ENCODE data around the gene GAMT.

GAMT gene

DNA sequence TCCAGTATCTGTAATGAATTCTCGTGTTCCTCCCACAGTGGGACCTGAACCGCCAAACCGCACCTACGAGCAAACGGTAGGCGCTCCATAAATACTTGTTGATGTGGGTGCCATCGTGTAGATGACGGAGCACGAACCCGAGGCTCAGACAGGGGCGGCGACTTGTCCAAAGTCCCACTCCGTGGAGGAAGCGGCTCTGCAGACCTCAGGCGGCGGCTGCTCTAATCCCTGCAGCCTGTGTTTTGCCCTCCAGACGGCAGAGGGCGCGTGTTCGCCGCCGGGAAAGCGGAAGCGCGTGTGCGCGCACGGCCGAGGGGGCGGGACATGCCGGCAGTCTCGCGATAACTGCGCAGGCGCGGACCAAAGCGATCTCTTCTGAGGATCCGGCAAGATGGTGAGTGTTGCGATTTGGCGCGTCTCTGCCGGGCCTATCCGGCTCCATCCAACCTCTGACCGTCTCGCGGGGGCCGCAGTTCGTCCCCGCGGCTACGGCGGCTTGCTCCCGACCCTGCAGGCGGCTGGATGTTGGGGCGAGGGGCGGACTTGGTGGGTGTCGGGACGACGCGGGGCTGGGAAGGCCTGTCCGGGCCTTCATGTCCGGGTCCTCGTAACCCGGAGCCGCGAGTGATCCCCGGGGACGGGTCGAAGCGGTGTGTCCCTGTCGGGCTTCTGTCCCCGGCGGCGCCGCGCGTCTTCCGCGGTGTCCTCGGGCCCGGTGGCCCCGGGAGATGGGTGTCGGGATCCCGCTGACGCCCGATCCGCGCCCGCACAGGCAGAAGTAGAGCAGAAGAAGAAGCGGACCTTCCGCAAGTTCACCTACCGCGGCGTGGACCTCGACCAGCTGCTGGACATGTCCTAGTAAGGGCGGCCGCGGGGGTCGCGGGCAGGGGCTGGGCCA is 36.9 kb upstream of the GAMT start, which contains the start of gene RPS15:
Gene RPS15 (plus strand): TSS at position 362 of the 898 bp plus-strand sequence. CDS start 30 bp downstream, at position 392.
- no peaks in the 10 kb centered on the region for H3K27me3 Mint-ChIP-seq
- H3K9me3 Mint-ChIP-seq: no peaks in the 10 kb centered on the region
- H3K27ac Mint-ChIP-seq: peak within 1 kb of the TSS; percentile 100
- H3K4me3 Mint-ChIP-seq: peak within 1 kb of the TSS; percentile 99 to 100
- peaks cover 48% of the 10 kb centered on the region for H3K4me1 Mint-ChIP-seq
- ATAC-seq (peak; percentile 88), DNase-seq (peak; percentile 95 to 96)

- DNase-seq: no peak
- H3K9me3 Mint-ChIP-seq: no peaks in the 10 kb centered on the region
- H3K27me3 Mint-ChIP-seq: no peaks in the 10 kb centered on the region
- no peak for ATAC-seq
- no peak overlapping the region for H3K27ac Mint-ChIP-seq
- peak overlapping the region; percentile 99 to 100 for H3K4me3 Mint-ChIP-seq
- H3K4me1 Mint-ChIP-seq: peaks cover 44% of the 10 kb centered on the region
Measured at GRCh38 chr19:1437609-1438008, 36.3 kb upstream of the GAMT start.

DNA sequence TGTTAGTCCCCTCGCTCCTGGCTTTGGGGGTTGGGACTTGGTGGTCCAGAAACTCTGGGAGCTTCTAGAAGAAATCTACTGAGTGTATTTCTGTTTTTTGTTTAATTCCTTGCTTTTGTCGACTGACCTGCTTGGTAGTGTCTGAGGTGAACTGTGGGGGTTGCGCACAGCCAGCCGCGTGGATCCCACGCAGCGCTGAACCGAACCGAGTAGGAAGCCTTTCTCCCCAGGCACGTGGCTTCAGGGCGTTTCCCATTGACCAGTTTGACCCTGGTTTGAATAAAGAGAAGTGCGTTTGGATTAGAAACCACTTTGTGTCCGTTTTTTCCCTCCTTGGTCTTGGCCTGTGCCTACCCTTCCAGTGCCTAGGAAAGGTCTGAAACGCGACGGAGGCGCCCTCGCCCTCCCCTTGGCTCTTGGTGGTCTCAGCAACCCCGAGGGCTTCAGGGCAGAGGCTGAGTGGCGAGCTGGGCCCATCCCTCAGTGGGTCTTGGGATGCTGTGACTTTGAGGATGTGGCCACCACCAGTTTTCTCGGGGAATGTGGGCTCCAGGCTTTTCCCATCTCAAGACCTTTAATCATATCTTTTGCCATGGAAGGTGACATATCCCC is 34.1 kb upstream of the GAMT start:
- no peaks in the 10 kb centered on the region for H3K27me3 Mint-ChIP-seq
- H3K4me3 Mint-ChIP-seq: no peak overlapping the region

GRCh38 chr19:1434577-1435060 is 33.3 kb upstream of the GAMT start:
- H3K27me3 Mint-ChIP-seq: no peaks in the 10 kb centered on the region
- ATAC-seq (no peak), DNase-seq (no peak)
- H3K27ac Mint-ChIP-seq: no peak overlapping the region
- peaks cover 15% of the 10 kb centered on the region for H3K4me1 Mint-ChIP-seq
- H3K9me3 Mint-ChIP-seq: no peaks in the 10 kb centered on the region
- no peak overlapping the region for H3K4me3 Mint-ChIP-seq

More for the DNA sequence above, 34.1 kb upstream of the GAMT start:
- ATAC-seq (no peak), DNase-seq (no peak)
- Mint-ChIP-seq H3K4me1 (peaks cover 24% of the 10 kb centered on the region), H3K27ac (no peak overlapping the region), H3K9me3 (no peaks in the 10 kb centered on the region)

- Mint-ChIP-seq H3K27me3 (no peaks in the 10 kb centered on the region), H3K9me3 (no peaks in the 10 kb centered on the region)
- no peak for DNase-seq
Measured at GRCh38 chr19:1434040-1434366, 32.7 kb upstream of the GAMT start.

GRCh38 chr19:1433119-1434039 is 32.0 kb upstream of the GAMT start:
- H3K9me3 Mint-ChIP-seq: no peaks in the 10 kb centered on the region
- DNase-seq: no peak
- H3K4me1 Mint-ChIP-seq: peaks cover 10% of the 10 kb centered on the region
- no peak overlapping the region for H3K4me3 Mint-ChIP-seq
- peak overlapping the region in 1 of 2 donors; percentile 78 for H3K27ac Mint-ChIP-seq
- ATAC-seq: no peak
- H3K27me3 Mint-ChIP-seq: no peaks in the 10 kb centered on the region

More at GRCh38 chr19:1434040-1434366, 32.7 kb upstream of the GAMT start:
- Mint-ChIP-seq H3K27ac (no peak overlapping the region), H3K4me1 (peaks cover 11% of the 10 kb centered on the region), H3K4me3 (no peak overlapping the region)
- no peak for ATAC-seq

GRCh38 chr19:1432507-1432887 is 31.2 kb upstream of the GAMT start:
- Mint-ChIP-seq H3K27me3 (no peaks in the 10 kb centered on the region), H3K9me3 (no peaks in the 10 kb centered on the region), H3K27ac (peak overlapping the region in 1 of 2 donors; percentile 85), H3K4me1 (peaks cover 1% of the 10 kb centered on the region), H3K4me3 (peak overlapping the region in 1 of 2 donors; percentile 35)
- ATAC-seq (no peak), DNase-seq (no peak)

DNA sequence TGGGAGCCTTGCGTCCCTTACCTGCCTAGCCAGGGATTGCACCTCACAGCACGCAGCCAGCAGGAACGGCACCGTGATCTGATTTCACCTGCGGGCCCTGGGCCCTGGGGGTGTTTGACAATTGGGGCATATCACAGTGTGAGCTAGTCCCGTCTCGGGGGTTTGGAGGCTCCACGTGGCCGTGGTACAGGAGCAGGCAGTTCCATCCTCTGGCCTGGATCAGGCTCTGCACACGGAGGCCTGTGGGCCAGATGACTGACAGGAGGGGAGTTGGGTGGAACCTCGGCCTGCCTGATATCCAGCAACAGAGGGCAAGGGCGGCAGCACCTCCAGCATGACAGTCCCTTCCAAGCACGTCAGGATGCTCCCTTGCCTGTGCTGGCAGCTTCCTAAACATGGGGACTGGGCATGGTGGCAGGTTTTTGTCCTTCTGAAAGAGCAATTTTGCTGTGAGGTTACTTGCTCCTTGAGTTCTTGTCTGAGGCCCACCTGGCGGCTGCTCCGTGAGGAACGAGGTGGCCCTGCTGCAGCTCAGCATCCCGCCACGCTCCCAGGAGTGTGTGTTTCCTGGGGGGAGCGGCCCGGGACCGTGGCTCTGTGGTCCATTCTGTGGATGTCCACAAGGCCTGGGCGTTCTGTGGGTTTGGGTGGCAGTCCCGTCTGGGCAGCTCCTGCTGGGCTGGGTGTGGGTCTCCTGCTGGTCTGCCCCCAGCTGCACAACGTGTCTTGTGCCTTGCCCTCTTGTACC is 30.6 kb upstream of the GAMT start:
- H3K4me3 Mint-ChIP-seq: peak overlapping the region in 1 of 2 donors; percentile 35
- ATAC-seq: no peak
- H3K9me3 Mint-ChIP-seq: no peaks in the 10 kb centered on the region
- no peaks in the 10 kb centered on the region for H3K4me1 Mint-ChIP-seq
- peak overlapping the region in 1 of 2 donors; percentile 77 for H3K27ac Mint-ChIP-seq
- H3K27me3 Mint-ChIP-seq: no peaks in the 10 kb centered on the region
- no peak for DNase-seq

DNA sequence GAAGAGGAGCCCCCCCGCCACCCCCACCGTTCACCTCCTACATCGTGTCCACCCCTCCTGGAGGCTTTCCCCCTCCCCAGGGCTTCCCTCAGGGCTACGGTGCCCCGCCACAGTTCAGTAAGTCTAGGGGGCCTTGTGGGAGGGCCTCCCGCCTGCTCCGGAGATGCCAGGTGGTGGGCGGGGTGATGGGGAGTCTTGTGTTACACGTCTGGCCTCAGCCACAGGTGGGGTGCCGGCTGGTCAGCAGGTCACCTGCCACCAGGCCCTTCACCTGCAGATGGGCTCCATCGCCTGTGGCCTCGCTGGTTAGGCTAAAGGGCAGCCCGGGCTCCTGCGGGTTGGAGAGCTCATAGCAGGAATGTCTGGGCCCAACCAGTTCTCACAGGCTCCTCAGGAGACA is 28.9 kb upstream of the GAMT start:
- H3K27me3 Mint-ChIP-seq: no peaks in the 10 kb centered on the region
- no peaks in the 10 kb centered on the region for H3K9me3 Mint-ChIP-seq
- H3K4me1 Mint-ChIP-seq: no peaks in the 10 kb centered on the region
- H3K4me3 Mint-ChIP-seq: no peak overlapping the region
- DNase-seq (no peak), ATAC-seq (no peak)
- H3K27ac Mint-ChIP-seq: peak overlapping the region in 1 of 2 donors; percentile 71

GRCh38 chr19:1429750-1430149 is 28.4 kb upstream of the GAMT start:
- DNase-seq (no peak), ATAC-seq (no peak)
- Mint-ChIP-seq H3K27ac (no peak overlapping the region), H3K27me3 (no peaks in the 10 kb centered on the region), H3K4me1 (no peaks in the 10 kb centered on the region), H3K9me3 (no peaks in the 10 kb centered on the region), H3K4me3 (no peak overlapping the region)

- H3K4me3 Mint-ChIP-seq: no peak overlapping the region
- ATAC-seq (no peak), DNase-seq (no peak)
- H3K4me1 Mint-ChIP-seq: no peaks in the 10 kb centered on the region
- H3K9me3 Mint-ChIP-seq: no peaks in the 10 kb centered on the region
- H3K27me3 Mint-ChIP-seq: no peaks in the 10 kb centered on the region
- no peak overlapping the region for H3K27ac Mint-ChIP-seq
Measured at GRCh38 chr19:1428738-1429391, 27.5 kb upstream of the GAMT start.

DNA sequence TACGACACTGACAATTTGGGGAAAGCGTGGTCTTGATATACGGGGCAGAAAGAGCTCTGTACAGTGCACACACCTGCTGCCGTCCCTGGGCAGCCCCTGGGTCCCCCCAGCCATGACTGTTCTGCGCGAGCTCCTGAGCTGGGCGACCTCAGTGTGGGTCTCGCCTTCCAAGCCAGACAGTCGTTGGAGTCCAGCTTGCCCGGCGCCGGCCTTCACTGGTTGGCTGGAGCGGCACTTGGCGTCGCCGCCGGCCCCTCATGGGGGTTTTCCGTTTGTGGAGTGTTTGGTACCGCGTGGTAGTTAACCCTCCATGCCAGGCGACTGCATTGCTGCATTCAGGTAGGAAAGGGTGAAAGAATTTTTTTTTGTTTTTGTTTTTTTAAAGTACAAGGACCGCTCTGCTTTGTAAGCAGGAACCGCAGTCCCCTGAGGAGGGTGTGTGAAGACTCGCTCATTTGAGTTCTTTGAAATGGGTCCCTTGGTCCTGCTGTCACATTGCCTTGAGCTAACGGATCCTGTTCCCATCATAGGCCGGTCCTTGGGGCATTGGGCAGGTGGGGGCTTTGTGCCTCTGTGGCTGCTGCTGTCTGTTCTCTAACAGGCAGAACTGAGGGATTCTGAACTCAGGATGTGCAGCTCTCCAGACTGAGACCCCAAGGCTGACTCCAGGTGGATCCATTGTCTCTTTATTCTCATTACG is 26.0 kb upstream of the GAMT start:
- DNase-seq: no peak
- ATAC-seq: no peak
- Mint-ChIP-seq H3K9me3 (no peaks in the 10 kb centered on the region), H3K4me3 (no peak overlapping the region), H3K27ac (no peak overlapping the region), H3K4me1 (peaks cover 5% of the 10 kb centered on the region), H3K27me3 (no peaks in the 10 kb centered on the region)

DNA sequence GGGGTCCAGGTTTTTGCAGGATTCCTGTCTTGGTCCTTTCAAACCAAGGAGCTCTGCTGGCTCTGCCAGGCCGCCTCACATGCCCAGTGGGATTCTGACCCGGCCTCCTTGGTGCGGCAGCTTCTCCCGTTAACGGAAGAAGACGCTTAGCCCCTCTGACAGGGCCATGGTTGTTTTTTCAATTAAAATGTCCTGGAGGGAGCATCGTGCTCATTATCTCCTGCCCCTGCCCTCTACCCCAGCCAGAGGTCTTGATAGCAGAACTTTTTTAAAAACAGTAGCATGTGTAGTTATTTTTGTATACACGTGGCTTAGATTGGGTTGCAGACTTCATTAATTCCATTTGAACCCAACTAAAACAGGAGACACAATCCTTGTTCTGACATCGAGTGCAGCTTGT is 25.4 kb upstream of the GAMT start:
- H3K4me1 Mint-ChIP-seq: peaks cover 5% of the 10 kb centered on the region
- no peak for ATAC-seq
- no peak overlapping the region for H3K27ac Mint-ChIP-seq
- DNase-seq: no peak
- H3K9me3 Mint-ChIP-seq: no peaks in the 10 kb centered on the region
- no peak overlapping the region for H3K4me3 Mint-ChIP-seq
- H3K27me3 Mint-ChIP-seq: no peaks in the 10 kb centered on the region

DNA sequence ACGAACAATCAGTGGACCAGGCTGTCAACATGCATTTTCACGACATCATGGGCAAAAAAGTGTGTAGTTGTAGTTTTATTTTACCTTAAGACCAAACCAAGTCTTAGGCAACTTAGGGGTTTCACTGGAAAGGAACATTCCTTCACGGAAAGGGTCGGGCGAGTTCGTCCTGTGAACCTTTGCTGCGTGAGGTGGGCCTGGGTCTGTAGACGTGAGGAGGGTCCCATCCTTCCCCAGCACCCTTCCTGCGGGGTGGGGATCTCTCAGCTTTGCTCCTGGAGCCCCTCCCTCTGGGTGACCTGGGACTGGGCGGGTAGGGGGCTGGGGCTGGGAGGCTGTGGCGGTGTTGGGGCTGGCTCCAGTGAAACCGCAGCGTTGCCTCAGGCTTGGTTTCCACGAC is 24.6 kb upstream of the GAMT start:
- ATAC-seq: no peak
- Mint-ChIP-seq H3K27ac (no peak overlapping the region), H3K27me3 (no peaks in the 10 kb centered on the region), H3K4me1 (peaks cover 5% of the 10 kb centered on the region), H3K9me3 (no peaks in the 10 kb centered on the region), H3K4me3 (no peak overlapping the region)
- no peak for DNase-seq
